GM12873 (cell line): ENCODE data around the gene PAMR1.

Experiments
- CTCF ChIP-seq: IDR thresholded peaks from 2 replicates; pipeline ENCODE4 v1.5.1; 2012; ENCODE audit warnings: low read depth, mild to moderate bottlenecking, moderate library complexity, low read length, control low read depth; ENCODE audit not compliant: insufficient read depth; ENCODE audit errors: missing control alignments

The PAMR1 gene

GRCh38 chr11:35391922-35392688 lies 133.3 kb downstream of the PAMR1 start:
- peak; percentile 86 for TF ChIP-seq CTCF

GRCh38 chr11:35390737-35391682 lies 134.4 kb downstream of the PAMR1 start:
- no peak for TF ChIP-seq CTCF

GRCh38 chr11:35389897-35390465 lies 135.4 kb downstream of the PAMR1 start:
- TF ChIP-seq CTCF, result no peak

GRCh38 chr11:35389112-35389511 lies 136.3 kb downstream of the PAMR1 start:
- no peak for TF ChIP-seq CTCF

- TF ChIP-seq CTCF, result no peak
These were observed 137.4 kb downstream of the PAMR1 start for GRCh38 chr11:35388061-35388460.

- no peak for TF ChIP-seq CTCF
These were observed 138.1 kb downstream of the PAMR1 start for GRCh38 chr11:35387111-35387982.
